NCI-H345 (cell line): ENCODE measurements around the gene S1PR3.

Experiments used
- DNase-seq: peaks from one replicate; lab custom pipeline; 2025; lab: John Stamatoyannopoulos, UW

Gene S1PR3

GRCh38 chr9:89038382-89039103 is 47.3 kb downstream of the S1PR3 start:
- DNase-seq: no peak

GRCh38 chr9:89039104-89039465 is 47.8 kb downstream of the S1PR3 start:
- no peak for DNase-seq

- no peak for DNase-seq
Measured at GRCh38 chr9:89039664-89040063, 48.4 kb downstream of the S1PR3 start.

GRCh38 chr9:89042984-89043383 is 51.7 kb downstream of the S1PR3 start:
- DNase-seq: peak; percentile 65

- DNase-seq: no peak
Measured at GRCh38 chr9:89044104-89044503, 52.8 kb downstream of the S1PR3 start.

- DNase-seq: no peak
Measured at GRCh38 chr9:89044881-89045280, 53.6 kb downstream of the S1PR3 start.

- no peak for DNase-seq
Measured at GRCh38 chr9:89046832-89047231, 55.6 kb downstream of the S1PR3 start.

- DNase-seq: no peak
Measured at GRCh38 chr9:89047667-89048066, 56.4 kb downstream of the S1PR3 start.

GRCh38 chr9:89048616-89049015 is 57.3 kb downstream of the S1PR3 start:
- no peak for DNase-seq

- no peak for DNase-seq
Measured at GRCh38 chr9:89049646-89050045, 58.4 kb downstream of the S1PR3 start.

GRCh38 chr9:89051421-89052025 is 60.3 kb downstream of the S1PR3 start:
- DNase-seq: no peak

GRCh38 chr9:89052470-89053097 is 61.3 kb downstream of the S1PR3 start:
- no peak for DNase-seq

- no peak for DNase-seq
Measured at GRCh38 chr9:89053301-89053700, 62.0 kb downstream of the S1PR3 start.
